Stimulated activated CD8-positive, alpha-beta memory T cell treated with anti-CD3 and anti-CD28 coated beads, Interleukin-7, amount 100 ng/mL, for 1 hour (primary cell): ENCODE results near the gene DNER.

ENCODE experiments used
- DNase-seq, 2 donors: peaks; one replicate each; pipeline ENCODE4 v3.0.0-alpha.2; 2020; ENCODE audit warnings: low read depth in 2 of 2

The DNER gene

DNA sequence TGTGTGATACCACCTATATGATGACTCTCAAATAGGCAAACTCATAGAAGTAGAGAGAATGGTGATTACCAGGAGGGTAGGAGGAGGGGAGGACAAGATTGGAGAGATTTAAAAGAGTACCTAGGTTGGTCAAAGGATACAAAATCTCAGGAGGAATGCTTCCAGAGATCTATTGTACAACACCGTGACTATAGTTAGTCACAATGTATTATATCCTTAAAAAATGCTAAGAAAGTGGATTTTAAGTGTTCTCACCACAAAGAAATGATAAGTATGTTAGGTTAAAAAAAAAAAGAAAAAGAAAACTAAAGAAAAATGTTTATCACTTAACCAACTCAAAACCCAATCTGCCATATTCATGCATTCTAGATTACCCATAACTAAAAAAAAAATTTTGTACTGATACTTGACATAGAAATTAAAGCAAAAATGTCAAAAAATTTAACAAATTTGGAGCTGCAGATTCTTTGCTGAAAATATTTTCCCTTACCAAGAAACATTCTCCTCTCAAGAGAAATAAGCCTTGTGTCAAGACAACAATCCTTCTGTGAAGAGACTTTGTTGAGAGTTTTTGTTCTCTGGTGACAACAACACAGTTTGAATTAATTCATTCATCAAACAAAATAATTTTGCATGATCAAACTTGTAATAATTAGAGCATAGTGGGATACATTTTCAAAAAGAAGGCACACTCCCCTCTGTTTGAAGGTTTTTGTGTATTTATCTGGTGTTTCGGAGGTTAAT lies 213.1 kb downstream of the DNER start:
- no peak for DNase-seq

DNA sequence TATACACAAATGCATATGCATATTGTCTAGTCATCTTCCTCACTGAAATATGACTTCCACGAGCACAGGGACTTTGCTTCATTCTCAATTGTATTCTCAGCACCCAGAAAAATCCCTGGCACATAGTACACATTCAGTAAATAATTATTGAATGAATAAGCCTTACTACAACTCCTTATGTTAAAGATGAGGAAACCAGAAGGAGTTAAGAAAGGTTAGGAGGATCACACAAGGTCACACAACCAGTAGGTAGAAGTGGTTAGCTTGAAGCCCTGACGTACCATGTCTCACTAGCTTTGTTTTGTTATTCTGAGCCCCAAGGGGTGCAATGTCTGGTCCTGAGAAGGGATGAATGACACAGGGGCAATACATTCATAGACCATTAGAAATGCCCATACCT lies 222.3 kb downstream of the DNER start:
- DNase-seq, result no peak

DNA sequence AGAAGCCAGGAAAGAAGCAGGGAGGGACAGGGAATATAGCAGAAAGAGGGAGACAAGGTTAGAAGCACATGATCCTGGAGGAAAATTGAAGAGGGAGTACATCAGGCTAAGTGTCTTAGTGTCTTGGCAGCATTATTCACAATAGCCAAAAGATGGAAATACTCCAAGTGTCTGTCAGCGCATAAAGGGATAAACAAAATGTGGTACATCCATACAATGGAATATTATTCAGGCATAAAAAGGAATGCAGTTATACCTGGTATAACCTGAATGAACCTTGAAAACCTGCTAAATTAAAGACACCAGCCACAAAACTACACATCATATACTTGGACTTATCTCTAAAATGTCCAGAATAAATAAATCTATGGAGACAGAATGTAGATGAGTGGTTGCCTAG lies 224.2 kb downstream of the DNER start:
- DNase-seq, result no peak

DNA sequence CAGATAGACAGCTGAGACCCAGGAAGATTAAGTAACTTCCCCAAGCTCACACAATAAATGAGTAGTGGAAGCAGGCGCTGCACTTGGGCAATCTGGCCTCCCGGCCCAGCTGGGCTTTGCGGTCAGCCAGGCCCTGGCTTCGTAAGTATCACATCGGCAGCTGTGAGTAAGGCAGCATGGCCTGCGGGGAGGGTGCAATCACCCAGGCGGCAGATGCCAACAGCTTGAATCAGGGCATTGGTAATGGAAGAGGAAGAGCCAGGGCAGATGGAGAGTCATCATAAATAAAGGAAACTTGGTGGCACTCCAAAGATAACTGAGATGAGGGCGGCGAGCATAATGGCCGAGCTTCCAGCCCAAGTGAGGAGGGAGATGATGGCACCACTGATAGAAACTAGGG lies 225.3 kb downstream of the DNER start:
- DNase-seq, result no peak

DNA sequence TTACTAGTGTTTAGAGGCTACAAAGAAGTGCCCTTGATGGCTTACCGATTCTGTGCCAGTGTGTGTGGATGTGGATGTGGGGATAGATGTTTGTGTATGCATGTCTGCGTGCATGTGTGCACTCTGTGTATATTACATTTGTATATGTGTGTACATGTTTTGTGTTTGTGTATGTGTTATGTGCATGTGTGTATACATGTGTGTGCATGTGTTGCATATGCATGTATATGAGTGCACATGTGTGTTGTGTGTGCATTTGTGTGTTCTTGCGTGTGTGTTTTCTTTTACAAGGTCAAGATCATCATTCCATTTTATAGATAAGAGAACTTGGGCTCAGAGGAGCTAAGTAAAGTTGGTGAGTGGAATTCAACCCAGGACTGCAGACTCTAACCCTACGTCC lies 226.1 kb downstream of the DNER start:
- DNase-seq, result no peak

DNA sequence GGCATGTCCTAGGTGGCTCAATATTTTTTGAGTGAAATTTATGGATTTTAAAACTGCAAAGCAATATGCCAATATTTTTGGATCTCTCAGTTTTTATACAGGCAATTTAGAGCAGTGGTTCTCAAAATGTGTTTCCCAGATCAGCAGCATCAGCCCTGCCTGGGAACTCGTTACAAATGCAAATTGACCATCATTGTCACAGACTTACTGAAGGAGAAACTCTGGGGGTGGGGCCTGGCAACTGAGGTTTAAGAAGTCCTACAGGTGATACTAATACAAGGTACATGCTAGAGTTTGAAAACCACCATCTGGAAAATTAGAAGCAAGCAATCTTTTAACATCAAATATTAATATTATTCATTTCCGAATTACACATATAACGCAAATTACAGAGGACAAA lies 227.7 kb downstream of the DNER start:
- no peak for DNase-seq

DNA sequence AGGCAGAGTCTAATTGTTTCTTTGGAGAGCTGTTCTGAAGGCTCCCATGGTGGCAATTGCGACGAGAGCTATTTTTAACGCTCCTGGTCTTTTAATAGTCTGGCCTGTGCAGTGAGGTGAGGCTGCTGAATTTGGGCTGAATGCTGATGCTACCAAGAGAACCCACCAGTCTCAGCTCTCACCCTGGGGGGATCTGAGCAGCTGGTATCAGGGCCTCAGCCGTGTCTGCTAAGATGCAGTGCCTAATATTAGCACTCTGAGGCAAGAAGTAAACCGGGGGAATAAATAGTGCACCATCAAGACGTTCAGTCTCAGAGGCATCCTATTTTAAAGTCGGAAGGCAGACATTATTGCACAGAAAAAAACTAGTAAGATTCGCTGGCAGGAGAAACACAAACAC lies 228.5 kb downstream of the DNER start:
- DNase-seq, result no peak

DNA sequence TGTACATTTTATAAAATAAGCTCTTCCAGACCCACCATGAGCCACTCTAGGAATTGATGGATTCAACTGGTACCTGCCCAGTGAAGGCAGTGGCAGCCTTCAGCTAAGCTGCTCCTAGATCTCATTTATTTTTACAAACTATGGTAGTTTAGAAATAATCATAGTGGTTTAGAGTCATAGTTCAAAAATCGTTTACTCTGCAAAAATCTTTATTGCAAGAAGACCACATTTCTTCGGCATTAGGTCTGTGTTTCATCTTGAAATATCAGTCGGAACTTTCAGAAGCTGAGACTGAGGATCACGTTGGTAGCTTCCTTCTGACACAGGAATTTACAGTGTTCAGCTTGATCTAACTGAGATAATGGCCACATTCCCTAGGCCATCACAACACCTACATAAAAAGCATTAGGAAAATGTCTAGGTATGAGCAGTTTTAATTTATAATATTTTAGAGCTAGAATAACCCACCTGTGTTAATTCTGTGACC lies 237.0 kb downstream of the DNER start:
- DNase-seq, result no peak

DNA sequence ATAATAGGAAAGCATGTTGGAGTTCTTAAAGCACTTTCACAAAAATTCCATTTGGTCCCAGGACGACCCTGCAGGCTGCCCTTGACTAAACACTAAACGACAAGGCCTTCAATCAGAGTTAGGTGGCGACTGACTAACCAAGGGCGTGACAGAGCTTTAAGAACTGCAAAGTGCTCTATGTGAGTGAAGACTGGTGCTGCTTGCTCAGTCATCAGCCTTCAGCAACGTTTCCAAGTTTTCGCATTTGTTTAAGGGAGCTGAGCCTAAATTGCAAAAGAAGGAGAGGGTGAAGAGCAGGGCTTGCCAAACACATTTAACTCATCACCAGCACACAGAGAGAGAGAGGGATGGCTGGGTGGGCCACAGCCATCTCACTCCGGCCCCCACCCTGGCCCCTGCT lies 238.6 kb downstream of the DNER start:
- no peak for DNase-seq

DNA sequence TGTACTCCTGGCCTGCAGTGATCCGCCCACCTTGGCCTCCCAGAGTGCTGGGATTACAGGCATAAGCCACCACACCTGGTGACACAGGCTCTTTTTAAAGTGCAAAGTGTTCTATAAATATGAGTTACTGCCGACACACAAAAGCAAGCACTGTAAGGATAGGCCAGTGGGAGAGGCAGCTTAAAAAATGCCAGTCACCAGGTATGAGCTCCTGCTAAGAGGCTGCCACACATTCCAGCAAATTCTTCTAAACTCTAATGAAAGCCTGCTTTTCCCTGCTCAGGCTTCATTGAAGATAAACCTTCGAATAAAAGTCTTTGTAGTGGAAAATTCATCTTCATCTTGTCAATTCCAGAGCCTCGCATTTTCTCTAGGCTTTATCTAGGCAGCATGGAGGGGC lies 240.2 kb downstream of the DNER start:
- DNase-seq, result no peak

DNA sequence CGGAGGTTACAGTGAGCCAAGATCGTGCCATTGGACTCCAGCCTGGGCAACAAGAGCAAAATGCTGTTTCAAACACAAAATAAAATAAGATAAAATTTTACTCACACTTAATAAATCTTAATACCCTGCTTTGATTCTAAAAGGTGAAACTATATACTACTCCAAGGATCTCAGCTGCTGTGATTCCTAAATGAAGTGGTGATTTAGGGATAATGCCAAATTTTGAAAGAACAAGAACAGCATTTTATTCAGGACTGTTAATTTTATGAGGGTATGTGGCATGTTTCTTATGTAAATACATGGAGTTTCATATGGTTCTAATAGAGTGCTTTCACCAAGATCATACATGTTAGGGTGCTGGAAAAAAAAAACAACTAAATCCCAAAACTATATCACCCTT lies 243.6 kb downstream of the DNER start:
- no peak for DNase-seq

DNA sequence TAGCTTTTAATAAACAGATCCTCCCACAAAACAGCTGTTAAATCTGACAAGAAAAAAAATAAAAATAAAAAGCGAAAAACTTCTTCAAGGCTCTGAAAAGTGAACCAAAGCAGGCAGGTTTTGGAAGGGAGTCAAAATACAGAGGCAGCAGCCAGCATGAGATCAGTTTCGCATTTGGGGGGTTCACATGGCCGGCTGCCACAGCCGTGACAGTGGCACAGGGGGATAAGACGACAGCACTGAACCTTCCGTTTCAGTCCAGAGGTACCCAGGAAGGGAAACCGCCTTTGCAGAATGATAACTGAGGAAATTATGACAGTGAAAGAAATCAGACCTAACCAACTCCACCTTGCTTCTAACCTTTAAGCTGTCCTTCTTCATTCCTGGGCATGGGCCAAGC lies 246.6 kb downstream of the DNER start:
- no peak for DNase-seq

DNA sequence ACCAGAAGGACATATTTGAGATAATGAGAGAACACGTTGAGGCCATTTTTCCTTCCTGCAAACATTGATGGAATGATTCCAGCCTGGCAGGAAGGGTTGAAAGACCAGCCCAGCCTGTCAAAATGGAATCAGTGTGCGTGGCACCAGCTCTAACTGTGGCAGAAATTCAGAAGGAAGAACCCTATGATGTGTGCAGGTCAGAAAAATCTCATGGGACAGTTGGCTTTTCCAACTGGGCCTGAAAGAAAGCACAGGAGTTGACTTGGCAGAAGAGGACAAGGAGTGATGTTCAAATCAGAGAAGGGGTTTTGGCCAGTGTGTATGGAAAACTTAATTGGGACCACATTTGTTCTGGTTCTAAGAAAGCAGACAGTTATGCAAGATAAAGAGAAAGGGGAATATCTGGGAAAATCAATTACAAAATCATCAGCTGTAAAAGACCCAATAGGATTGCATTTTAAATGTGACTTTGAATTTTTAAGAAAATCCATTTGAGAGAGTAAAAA lies 250.5 kb downstream of the DNER start:
- no peak for DNase-seq

DNA sequence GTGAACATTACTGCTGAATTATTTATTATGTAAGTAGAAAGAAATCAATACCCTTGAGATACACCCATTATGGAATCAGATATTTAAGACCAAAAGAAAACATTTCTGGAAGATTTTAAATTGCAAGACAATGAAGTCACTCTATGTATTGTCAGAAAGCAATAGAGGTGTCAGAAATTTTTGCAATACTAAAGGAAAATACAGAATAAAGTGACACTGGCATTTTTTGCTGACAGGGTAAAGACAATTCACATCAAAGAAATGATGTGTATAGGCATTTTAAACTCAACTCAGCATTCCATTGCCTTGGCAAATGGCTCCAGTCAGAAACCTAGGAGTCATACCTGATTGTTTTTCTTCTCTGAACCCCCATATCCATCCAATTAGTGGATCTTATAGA lies 252.2 kb downstream of the DNER start:
- no peak for DNase-seq

DNA sequence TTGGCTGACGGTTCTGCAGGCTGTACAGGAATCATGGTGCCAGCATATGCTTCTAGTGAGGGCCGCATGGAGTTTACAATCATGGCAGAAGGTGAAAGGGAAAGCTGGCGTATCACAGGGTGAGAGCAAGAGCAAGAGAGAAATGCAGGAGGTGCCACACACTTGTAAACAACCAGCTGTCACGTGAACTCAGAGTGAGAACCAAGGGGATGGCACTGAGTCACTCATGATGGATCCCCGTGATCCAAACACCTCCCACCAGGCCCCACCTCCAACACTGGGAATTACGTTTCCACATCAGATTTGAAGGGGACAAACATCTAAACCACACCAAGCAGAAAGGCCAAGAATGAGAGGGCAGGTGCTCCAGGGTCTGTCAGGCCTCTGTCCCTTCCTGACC lies 258.3 kb downstream of the DNER start:
- no peak for DNase-seq

DNA sequence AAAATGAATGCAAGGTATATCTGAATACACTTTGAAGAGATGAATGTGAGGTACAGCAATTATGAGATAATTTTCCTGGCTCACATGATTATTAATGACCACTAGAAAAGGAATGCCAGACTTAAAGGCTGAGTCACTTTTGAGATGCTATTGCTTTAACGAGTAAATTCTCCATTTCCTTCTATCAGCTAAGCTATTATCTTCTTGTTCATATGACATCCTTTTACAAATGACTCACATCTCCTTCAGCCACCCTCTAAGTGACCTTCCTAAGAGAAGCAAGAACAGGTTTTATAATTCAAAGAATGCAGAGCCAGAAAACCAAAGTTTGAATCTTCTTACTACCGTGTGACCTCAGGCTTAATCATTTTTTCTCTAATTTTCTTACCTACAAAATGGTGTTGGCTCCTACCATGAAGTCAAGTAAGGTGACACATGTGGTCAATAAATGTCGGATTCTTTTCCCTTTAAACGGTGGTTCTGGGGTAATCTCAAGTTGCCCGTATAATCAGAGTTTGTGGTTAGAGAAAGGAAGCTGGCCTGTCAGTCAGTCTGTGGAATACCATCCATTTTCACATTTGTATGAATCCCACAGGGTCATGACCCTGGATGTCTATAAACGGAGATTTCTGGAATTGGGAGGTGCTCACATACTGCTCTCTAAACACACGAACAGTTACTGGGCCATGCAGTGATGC lies 259.3 kb downstream of the DNER start:
- no peak for DNase-seq

DNA sequence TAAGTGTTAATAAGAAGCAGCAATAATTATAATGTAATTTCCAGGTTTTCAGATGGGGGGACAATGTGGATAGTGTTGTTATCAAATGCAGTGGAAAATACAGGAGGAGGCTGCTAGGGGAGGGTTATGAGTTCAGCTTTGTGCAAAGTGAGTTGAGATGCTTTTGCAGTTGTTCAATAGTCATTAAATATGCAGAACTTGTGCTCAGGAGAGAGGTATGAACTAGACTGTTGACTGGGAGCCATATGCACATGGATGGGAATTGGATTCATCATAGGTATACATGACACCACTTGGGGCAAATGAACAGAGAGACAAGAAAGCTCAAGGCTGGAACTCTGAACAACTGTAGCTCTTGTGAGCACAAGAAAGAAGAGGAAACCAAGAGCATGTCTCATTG lies 261.1 kb downstream of the DNER start:
- DNase-seq, result no peak

DNA sequence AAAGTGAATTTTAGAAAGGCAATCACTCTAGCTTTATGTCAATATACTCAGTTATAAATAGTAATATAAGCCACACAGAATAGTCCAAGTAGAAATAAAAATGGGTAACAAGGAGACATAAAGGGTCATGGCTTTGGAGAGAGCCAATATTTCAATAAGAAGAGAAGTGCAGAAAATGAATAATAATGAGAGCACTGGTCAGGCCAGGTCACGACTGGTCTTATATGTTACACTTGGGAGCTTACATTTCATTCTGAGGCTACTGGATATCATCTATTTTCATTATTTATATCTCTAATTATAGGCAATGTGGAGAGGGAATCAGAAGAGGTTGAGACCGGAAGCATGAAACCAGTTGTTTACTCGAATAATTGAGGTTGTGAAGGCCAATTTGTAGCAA lies 262.5 kb downstream of the DNER start:
- no peak for DNase-seq

DNA sequence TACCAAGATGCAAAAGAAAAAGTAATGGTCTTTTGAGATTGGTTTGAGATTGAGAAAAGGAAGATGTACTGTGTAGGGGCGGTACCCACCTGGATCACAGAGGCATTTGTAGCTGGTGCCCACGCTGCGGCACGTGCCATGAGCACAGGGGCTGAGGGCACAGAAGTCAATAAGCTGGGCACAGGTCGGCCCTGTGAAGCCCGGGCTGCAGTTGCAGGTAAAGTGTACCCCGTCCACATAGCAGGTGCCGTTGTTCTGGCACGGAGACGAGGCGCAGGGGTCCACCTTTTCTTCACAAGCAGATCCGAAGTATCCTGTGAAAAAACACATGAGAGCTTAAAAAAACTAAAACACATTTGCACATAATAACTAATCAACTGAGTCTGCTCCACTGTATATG lies 267.1 kb downstream of the DNER start:
- no peak for DNase-seq

DNA sequence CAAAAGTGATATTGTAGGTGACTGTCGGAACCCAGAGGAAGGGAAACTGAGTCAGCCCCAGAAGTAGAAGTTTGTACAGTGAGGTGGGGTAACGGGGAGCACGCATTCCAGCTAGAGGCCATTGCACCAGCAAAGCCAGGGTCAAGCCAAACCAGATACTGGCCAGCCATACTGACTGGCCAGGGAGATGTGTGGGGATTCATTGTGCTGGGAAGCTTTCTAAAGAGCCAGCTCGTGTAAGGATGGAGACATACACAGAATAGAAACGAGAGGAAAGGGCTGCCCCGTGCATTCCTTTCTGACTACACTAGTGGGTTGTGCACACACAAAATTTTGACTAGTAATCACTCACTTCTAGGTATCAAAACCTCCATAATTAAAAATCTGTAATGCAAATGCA lies 268.0 kb downstream of the DNER start:
- DNase-seq, result no peak

DNA sequence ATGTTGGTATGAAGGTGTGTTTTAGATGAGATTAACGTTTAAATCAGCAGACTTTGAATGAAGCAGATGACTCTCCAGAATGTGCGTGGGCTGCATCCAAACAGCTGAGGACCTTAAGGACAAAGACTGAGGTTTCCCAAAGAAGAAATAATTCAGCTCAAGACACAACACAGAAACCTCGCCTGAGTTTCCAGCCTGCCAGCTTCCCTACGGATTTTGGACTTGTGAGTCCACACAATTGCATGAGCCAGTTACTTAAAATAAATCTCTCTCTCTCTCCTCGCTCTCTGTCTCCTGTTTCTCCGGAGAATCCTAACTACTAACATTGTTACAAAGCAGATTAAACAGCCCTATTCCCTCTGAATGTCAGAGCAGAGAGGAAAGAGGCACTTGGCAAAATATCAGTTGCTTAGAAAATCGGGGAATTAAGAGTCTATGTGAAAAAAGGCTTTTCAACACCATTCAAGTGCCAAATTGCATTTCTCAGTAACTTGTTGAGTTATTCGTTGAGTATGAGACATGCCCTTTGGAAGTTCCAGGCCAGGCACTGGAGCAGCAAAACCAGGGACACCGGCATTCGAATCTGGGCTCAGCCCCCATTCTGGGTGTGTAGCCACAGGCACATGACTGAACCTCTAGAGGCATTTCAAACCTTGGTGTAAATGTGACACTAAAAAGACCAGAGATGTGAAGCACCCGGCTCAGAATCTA lies 268.7 kb downstream of the DNER start:
- DNase-seq, result no peak

DNA sequence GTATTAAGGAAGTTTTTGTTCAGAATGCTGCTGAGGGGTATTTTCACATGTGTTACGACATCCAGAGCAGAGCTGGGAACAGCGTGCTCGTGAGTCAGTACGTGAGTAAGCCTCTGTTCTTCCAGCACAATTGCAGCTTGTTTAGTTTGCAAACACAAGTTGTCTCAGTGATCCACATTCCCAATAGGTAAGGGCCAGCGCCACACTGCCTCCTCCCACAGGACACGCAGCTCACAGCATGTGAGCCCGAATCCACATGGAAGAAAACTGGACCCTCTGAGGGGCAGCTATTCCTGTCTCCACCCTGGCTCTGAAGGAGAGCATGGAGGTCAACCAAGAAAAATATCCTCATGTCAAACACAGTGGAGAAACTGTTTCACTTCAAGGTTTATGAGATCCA lies 269.3 kb downstream of the DNER start:
- DNase-seq, result no peak
